SK-MEL-5 (cell line): ENCODE data around the gene MARVELD3. TPM values are rescaled to one million over a fixed set of nuclear protein-coding genes. Genes with fewer than 3 reads are reported as not detected.

ENCODE experiments used
- small RNA-seq, 2 experiments: library from RNA; depleted of rRNA; stranded (forward); fragments of <200 nt; gene quantifications; one replicate each; pipeline ENCODE3, GENCODE V24; 2014
- total RNA-seq: library from RNA; depleted of rRNA; stranded (reverse); fragments of >200 nt; shearing (Covaris generic); gene quantifications from 2 replicates; pipeline ENCODE4 v1.2.3, GENCODE V29; 2014; rRNA removed

Gene MARVELD3
- total RNA-seq, 1 experiment from 2014 or later = 0.08 TPM

Small RNA genes lying within 50 kb of the gene (small RNA-seq; reads per million reads assigned to genes)
- 0 reads per million in 2 experiments for gene RNU6-208P

Other genes starting within 250 kb of the MARVELD3 start
- not detected in 2 replicates for gene TLE7, start 184.1 kb upstream of the MARVELD3 start, total RNA-seq
- 7.5 and 10.7 TPM in 2 replicates for gene ZNF23, start 163.9 kb upstream of the MARVELD3 start, total RNA-seq
- 2.2 and 3.3 TPM in 2 replicates for gene ZNF19, start 136.9 kb upstream of the MARVELD3 start, total RNA-seq
- gene CHST4, start 99.8 kb upstream of the MARVELD3 start, total RNA-seq = not detected in 2 replicates
- gene TAT, start 49.1 kb upstream of the MARVELD3 start, total RNA-seq = not detected in 2 replicates
- gene PHLPP2, start 98.5 kb downstream of the MARVELD3 start, total RNA-seq = 3.0 and 3.4 TPM in 2 replicates
- gene AP1G1, start 182.7 kb downstream of the MARVELD3 start, total RNA-seq = 47.8 and 49.3 TPM in 2 replicates
- gene ATXN1L, start 219.8 kb downstream of the MARVELD3 start, total RNA-seq = 10.3 and 10.5 TPM in 2 replicates